GM20431 (cell line): ENCODE measurements around the gene NUB1.

ENCODE experiments used
- in situ Hi-C: fragments of 300-500 bp; cut with MseI, MboI; formaldehyde crosslinking; loops from one replicate; pipeline ENCODE4 v1.15.0; 2020; ENCODE audit warnings: low sequenced_read_pairs; ENCODE audit not compliant: unreplicated experiment

The NUB1 gene

DNA sequence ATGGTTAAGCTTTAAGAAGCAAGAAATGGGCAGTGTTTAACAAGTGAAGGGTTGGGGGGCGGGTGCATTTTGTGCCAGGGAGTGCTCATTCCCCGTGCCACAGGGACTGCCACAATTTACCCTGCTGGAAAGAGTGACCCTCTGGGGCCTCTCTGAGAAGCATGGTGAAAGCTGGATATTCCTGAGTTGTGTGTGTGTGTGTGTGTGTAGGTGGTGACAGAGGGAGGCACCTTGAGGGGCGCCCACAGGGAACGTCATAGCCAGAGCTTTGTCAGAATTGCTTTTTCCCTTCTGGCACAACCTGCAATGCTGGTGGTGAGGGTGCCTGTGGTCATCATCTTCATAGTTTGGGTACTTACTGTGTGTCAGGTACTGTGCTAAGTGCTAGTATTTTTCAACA lies 70.7 kb downstream of the NUB1 start:
- in situ Hi-C loops = no loop called here

DNA sequence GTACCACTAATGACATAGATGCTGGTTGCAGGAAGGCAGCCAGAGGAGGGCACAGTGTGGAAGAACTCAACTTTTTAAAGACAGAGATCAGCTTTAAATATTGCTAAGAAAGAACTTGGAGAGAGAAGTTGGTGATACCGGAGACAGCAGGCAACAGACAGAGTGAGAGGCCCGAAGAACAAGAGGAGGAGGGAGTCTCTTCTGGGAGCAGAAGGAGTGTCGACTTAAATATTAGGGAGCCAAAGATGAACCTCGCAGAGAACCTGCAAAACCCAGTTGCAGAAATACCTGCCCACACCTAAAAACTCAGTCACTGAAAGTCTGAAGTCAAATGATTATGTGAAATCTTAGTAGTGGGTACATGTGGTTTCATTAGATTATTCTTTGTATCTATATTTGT lies 71.6 kb downstream of the NUB1 start:
- in situ Hi-C loops = no loop called here

- in situ Hi-C loops = no loop called here
Measured at GRCh38 chr7:151415375-151416105, 73.9 kb downstream of the NUB1 start.

GRCh38 chr7:151416112-151416940 lies 74.7 kb downstream of the NUB1 start:
- in situ Hi-C loops = no loop called here

DNA sequence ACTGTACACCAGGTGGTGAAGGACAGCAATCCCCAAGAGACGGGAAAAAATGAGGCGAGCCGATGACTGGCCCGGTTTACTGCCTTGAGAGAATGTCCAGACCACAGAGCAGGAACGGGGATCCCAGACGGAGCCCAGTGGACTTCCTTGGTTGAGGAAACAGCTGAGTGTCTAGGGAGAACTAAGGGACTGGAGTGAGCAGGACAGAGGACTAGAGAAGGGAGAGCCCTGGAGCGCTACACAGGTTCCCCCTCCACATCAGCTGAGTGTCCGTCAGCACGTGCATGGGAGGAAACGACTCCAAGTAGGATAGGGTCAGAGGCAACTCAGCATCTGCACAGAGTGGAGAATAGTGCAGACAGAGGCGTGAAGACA lies 75.3 kb downstream of the NUB1 start:
- in situ Hi-C loops = no loop called here

- in situ Hi-C loops = no loop called here
Measured at GRCh38 chr7:151420144-151420543, 78.5 kb downstream of the NUB1 start.

DNA sequence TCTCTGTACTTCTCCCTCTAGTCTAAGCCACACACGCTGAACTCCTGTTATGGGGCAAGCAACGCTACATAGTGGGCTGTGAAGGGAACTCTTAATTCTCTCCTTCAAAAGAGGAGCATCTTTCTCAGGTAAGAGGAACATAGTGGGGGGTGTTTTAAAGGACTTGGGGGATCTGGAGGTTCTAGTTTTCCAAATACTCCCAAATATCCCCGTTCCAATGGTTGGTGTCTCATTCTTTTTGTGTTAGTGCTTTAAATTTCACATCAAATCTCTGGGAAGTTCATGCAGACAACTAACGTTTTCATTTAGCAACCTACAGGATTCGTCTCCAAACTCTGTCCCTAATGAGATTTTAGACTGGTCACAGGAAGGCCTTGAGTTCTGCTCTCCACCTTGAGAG lies 80.6 kb downstream of the NUB1 start:
- in situ Hi-C loops = no loop called here

DNA sequence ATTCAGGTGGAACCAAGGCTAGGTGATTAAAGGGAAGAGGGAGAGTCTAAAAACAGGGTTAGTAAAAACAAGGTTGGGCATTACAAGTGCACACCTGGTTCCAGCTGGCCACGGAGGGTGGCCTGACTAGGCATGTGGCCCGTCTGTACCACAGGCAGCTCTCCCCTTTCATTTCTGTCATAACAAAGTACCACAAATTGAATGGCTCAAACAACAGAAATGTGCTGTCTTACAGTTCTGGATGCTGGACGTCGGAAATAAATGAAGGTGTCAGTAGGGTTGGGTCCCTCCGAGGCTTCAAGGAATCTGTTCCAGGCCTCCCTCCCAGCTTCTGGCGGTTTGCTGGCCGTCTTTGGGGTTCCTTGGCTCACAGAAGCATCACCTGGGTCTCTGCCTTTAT lies 81.6 kb downstream of the NUB1 start:
- in situ Hi-C loops = no loop called here

- in situ Hi-C loops = no loop called here
Measured at GRCh38 chr7:151423936-151424335, 82.3 kb downstream of the NUB1 start.

GRCh38 chr7:151424799-151425198 lies 83.2 kb downstream of the NUB1 start:
- in situ Hi-C loops = no loop called here

GRCh38 chr7:151425670-151426440 lies 84.2 kb downstream of the NUB1 start:
- in situ Hi-C loops = no loop called here

DNA sequence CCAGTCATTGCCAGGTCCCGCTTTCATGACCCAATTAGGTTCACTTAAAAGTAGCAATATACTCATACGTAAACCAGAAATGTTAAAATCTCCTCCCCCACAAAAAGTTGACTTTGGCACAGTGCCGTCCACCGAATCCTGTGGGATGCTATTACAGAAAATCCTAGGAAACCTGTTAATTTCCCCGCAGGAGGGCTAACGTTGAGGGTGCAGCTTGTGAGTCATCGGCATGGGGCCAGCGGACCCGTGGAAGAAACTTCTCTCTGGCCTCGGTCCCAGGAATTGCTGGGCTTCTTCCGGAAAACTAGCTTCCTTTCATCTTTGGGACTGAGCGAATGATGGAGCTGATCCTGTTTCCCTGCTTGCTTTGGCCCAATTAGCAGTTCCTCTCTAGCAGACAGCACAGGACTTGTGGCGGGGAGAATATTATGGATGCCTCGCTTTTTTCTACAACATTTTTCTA lies 84.9 kb downstream of the NUB1 start:
- in situ Hi-C loops = no loop called here

DNA sequence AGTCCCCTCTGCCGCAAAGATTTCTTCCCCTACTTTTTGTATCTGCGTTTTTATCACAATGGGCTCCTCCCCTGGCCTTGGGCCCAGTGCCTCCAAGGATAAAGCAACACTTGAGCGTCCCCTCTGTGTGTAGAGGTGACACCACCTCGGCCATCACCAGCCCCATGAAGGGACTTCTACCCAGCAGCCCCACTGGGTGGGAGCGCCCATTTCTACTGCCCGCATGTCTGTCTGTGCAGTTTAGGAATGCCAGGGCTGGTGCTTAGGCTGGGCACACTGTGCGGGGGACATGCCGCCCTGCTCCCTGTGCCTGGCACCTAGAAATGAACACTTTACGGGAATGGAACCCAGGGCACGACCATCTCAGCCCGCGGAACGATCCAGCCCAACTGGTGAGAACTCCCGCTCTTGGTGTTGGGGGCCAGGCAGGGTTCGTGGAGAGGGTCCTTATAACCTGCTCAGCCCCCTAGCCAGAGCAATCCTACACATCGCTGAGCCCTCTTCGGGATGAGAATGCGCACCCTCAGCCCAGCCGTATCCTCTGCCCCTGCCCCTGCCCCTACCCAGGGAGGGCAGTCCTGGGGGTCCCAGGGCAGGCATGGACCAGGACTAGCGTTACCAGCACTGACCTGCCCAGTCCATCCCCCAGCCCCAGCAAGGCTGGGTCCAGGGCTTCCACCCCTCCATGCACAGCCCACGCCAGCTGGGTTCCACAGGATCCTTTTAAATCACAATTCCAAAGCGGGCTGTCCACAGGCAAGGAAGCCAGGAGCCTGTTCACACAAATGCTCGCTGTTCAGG lies 85.5 kb downstream of the NUB1 start:
- in situ Hi-C loops = no loop called here

DNA sequence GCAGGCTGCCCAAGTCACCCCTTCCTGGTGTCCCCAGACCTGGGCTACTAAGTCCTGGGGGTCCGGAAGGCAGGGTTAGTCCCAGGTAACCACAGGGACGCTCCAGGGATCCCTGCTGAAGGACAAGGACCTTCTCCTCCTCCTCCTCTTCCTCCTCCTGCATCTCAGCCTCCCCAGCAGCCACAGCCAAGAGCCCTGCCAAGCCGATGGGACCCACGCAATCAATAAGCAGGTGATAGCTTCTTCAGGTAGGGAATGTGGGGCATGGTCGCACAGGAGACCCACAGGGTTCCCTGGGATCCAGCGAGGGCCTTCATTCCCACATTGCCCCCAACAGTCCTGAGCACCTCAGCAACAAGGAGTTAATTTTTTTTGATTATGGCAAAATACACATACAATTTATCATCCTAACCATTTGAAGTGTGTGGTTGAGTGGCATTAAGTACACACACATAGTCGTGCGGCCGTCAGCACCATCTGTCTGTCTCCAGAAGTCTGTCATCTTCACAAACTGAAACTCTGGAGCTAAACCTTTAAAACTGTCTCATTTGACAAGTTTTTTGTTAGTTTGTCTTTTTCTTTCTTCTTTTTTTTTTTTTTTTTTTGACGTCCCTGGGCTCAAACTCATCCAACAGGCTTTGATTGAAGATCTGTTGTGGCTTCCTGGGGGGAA lies 86.2 kb downstream of the NUB1 start:
- in situ Hi-C loops = no loop called here
